GM21360 (cell line): ENCODE measurements around the gene MRAS.

ENCODE experiments used
- ATAC-seq: cut with Tn5 transposase; IDR thresholded peaks from one replicate; pipeline ENCODE4 v1.9.1; 2021; ENCODE audit warnings: mild to moderate bottlenecking, moderate library complexity; ENCODE audit not compliant: unreplicated experiment

MRAS gene

DNA sequence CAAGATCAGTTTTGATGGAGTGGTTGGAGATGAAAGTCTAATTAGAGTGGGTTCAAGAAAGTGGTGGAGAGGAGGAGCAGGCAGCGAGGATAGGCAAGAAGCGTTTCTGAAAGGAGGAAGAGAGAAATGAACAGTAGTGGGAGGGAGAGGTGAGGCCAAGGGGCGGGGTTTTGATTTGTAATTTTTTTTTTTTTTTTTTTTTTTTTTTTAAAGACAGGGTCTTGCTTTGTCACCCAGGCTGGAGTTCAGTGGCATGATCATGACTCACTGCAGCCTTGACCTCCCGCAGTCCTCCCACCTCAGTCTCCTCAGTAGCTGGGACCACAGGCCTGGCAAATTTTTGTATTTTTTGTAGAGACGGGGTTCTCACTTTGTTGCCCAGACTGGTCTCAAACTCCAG lies 36.6 kb downstream of the MRAS start:
- ATAC-seq = no peak

- no peak for ATAC-seq
Measured at GRCh38 chr3:138389144-138389601, 40.8 kb downstream of the MRAS start.

- ATAC-seq = no peak
Measured at GRCh38 chr3:138389841-138390581, 41.6 kb downstream of the MRAS start.

- no peak for ATAC-seq
Measured at GRCh38 chr3:138390582-138390932, 42.2 kb downstream of the MRAS start.

- no peak for ATAC-seq
Measured at GRCh38 chr3:138394156-138394555, 45.8 kb downstream of the MRAS start.

DNA sequence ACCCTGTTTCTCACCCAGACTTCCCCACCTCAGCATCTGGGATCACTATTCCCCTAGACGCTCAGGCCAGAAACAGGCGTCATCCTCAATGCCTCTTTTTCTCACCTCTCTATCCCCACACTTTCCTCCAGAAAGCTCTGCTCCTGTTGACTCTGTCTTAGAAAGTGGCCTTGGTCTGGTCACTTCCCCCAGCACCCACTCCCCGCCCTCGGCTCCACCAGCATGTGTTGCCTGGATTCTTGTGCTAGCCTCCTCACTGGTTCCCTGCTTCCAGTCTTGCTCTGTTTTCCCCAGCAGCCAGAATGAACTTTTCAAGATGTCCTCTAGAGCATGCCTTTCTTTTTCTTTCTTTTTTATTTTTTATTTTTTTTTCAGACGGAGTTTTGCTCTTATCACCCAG lies 46.3 kb downstream of the MRAS start:
- no peak for ATAC-seq

DNA sequence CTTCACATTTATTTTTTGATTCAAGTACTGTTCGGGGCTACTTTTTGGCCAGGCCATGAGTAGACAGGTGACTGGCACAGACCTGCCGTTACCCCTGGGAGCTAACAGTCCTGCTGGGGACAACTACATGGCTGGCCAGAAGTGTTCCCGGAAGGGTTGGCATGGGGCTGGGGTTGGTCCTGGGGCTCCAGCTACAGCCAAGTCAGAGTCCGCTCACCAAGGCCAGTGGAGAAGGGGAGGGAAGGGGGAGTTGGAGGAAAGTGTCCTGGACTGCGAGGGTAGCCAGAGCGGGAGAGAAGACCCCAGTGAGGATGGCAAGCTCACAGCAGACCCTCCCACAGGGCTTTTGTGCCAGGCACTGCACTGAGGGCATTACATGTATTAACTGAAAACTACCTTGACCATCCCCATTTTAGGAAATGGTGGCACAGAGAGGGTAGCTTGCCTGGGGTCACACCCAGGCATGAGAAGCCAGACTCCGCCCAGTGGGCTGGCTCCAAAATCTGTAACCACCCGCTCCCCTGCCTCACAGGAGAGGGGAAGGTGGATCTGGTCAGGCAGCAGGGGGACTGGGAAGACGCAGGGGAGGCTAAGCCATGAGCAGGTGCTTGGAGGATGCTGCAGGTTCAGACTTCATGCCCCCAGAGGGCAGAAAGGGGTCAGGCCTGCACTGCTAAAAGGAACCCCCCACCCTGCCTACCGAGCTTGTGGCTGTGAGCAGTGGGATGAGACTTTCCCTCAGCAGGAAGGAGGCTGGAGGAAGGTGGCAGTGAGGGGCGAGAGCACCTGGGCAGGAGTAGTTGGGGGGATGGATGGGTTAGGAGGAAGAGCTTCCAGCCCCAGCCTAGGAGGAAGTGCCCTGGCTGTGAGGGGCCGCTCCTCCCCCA lies 47.7 kb downstream of the MRAS start:
- no peak for ATAC-seq

GRCh38 chr3:138396752-138397410 lies 48.5 kb downstream of the MRAS start:
- no peak for ATAC-seq

DNA sequence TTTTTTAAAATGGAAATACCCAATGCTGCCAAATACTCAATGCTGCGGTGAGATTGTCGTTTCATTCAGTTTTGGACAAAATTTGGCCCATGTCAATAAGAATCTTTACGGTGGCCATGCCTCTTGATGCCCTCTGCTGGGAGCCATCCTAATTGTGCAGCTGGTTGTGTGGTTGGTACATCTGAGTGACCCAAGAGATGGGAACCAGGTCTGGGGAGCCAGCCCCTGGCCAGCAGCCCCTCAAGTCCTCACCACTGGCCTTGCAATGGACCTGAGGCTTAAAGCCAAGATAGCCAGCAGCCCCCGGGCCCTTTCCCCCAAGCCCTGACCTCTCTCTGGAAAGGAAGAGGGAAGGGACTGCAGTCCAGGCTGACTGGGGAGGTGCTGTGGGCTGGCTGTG lies 49.6 kb downstream of the MRAS start:
- ATAC-seq = no peak

DNA sequence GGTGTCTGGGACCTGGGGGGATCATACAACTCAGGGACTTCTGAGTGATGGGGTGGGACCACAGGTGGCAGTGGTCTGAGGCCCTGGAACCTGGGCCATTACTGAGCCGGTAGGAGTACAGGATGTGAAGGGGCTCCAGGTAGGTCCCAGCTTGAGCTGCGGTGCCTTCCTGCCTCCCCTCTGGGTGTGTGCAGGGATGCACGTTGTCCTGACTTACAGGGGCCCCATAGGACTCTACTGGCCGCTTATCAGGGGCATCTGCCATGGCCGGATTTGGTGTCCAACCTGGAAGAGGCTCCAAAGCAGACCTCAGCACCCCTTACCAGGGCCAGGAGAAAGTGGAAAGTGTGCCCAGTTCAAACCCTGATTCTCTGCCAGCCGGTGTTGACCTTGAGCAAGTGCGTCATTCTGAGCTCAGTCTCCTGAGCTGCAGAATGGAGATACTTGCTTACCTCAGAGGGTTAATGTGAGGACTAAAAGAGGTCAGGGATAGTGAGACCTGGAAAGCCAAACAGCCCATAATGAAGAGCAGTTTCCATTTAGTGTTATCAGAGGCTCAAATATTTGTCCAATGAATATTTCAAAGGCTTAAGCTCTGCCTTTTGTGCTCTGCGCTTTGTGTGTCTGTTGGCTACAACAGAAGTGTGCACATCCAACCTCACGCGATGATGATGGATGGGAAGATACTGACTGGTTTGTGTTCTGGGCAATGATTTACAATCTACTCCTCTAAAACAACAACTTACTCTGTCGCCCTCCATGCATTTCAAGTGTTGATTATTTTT lies 50.6 kb downstream of the MRAS start:
- no peak for ATAC-seq

DNA sequence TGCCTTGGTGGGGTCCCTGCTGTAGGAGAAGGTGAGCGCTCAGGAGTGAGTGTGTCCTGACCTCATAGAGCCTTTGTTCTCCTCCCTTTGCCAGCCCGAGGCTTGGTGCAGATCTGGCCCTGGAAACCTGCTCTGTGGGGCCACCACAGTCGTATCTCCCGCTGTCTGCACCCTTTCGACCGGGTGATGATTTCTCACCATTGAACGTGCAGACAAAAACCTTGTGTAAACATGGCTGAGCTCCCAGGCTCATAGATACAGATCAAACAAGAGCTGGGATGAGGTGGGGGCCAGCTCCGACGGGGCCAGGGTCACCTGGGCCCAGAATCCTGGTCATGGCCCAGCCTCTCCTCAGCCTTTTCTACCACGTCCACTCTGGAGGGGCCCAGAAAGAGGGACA lies 51.4 kb downstream of the MRAS start:
- no peak for ATAC-seq

DNA sequence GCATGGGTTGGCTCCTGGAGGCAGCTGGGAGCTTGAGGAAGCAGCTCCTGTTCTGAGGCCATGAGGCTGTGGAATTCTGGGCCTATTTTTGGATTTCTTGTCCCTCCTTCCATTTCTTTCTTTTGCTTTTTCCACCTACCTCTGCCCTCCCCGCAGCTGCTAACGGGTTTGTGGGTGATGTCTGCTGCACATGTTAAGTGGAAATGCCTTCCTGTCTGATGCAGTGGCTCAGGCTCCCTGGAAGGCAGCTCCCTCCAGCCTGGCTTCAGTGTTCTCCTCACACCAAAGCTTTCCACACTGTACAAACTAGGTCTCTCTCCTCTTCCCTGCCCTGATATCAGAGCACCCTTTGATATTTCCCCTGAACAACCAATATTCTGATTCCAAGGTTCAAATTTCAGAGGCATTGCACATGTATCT lies 52.3 kb downstream of the MRAS start:
- no peak for ATAC-seq

DNA sequence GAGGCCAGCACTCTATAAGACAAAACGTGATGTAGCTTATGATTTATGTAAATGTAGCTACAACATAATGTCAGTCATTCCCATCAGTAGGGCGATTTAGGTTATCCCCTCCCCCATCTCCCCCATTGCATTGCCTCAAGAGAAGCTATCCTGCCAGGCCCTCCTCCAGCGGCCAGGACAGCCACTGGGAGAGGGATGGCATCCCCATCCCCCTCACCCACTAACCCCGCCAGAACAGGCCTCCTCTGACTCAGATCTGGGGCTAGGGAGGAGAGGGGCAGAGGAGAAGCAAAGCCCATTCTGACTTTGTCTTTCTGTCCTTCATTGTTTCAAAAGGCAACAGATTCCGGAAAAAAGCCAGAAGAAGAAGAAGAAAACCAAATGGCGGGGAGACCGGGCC lies 53.5 kb downstream of the MRAS start:
- no peak for ATAC-seq

DNA sequence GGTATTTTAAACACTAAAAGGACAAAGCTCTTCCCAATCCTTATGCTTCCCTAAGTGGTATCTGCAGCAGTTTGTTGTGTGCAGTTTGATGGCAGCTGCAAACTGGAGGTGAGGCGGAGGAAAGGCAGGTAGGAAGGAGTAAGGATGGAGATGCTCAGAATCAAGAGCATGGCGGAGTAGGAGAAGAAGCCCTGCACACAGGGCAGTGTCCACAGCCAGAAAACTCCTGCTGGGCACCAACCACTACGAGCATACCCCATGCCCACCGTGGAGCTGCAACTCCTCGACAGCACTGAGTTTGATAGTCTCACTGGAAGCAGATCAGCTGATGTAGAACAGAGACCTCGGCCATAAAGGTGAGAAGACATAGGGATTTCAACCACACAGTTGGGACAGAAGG lies 55.7 kb downstream of the MRAS start:
- no peak for ATAC-seq

- no peak for ATAC-seq
Measured at GRCh38 chr3:138405001-138405400, 56.6 kb downstream of the MRAS start.

DNA sequence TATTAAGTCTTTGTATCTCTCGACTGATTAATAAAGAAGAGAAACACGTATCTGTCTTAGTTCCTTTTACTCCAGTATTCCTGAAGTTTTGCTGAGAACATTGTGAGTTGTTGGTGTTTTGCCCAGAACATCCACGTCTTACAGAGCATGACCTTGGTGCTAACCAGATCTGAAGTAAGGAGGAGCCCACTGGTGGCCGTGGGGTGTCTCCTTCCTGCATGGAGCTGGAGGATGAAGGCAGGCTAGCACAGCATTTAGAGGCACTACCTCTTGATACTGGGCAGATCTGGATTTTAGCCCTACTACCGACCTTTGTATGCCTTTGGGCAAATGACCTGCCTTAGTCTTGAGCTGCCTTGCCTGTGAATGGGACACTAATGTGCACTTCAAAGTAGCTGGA lies 57.1 kb downstream of the MRAS start:
- no peak for ATAC-seq

- ATAC-seq = no peak
Measured at GRCh38 chr3:138406606-138407005, 58.2 kb downstream of the MRAS start.

- no peak for ATAC-seq
Measured at GRCh38 chr3:138407236-138407907, 59.0 kb downstream of the MRAS start.

DNA sequence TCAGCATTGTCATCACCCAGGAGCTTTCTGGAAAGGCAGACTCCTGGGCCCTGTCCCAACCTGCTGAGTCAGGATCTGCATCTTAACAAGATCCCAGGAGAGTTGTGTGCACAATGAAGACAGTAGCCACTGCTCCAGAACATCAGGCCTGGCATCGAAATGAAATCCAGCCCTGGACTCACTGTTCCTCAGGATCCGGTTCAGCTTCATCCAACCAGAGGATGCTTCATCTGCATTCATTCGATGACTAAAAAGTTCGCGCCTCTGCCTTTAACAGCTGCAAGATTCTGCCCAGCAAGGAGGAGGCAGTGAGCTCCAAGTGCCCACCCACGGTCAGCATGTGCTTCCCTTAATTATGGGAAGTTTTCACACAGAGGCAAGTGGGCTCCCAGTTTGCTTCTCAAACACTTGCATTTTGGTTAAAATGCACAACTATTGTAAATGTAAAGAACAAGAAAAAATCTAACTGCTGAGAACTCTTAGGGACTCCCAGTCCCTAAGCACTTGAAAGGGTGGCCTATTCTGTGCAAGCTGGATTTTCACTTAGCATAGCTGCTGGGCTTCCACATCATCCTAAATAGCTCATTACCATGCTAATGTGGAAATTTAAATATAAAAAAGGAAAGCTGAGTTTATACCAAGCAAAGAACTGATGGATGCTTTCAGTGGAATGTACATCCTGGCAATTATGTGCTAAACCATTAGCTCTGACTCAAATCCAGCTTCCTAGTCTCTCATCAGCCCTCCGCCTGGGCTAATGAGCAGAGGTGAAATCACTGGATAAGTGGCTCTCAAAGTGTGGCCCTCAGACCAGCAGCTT lies 60.6 kb downstream of the MRAS start:
- no peak for ATAC-seq
